B cell (primary cell): ENCODE measurements around the gene SORL1-AS1.

Experiments used
- ATAC-seq: fragments of 200-7000 bp; cut with Tn5 transposase; one replicate; pipeline ENCODE4 v1.10.0; 2021; ENCODE audit warnings: low read depth, mild to moderate bottlenecking, moderate number of reproducible peaks, moderate library complexity
- CTCF ChIA-PET: fragments of 350-600 bp; sonication (Branson Sonifier 250); formaldehyde crosslinking; loops from one replicate; lab custom pipeline; 2021; ENCODE audit warnings: antibody characterized with exemption, inconsistent platforms; lab: Charles Lee
- POLR2A ChIA-PET: fragments of 350-600 bp; sonication (Branson Sonifier 250); formaldehyde crosslinking; loops from one replicate; lab custom pipeline; 2021; ENCODE audit warnings: antibody characterized with exemption; lab: Charles Lee
- DNase-seq: peaks from one replicate; pipeline ENCODE4 v3.0.0; 2013
- H2AFZ ChIP-seq: 2 replicates; pipeline ENCODE4 v1.6.1; 2012; ENCODE audit warnings: mild to moderate bottlenecking, low read depth, low read length; ENCODE audit not compliant: insufficient read depth, poor library complexity, severe bottlenecking
- H3K27ac ChIP-seq, 2 donors: 1 replicate in 1 of 2; 2 replicates in 1 of 2; pipeline ENCODE4 v1.5.1; 2012 to 2013; ENCODE audit warnings: low read length in 2 of 2, mild to moderate bottlenecking in 2 of 2, moderate library complexity in 1 of 2
- H3K27me3 ChIP-seq, 4 experiments: fragments of 200-600 bp in 1 of 4; sonication (generic) in 1 of 4; replicated peaks in 1 of 4; 1 replicate in 2 of 4; 2 replicates in 2 of 4; pipeline versions ENCODE4 v1.6.1 to v1.7.0; 2013 to 2016; ENCODE audit warnings: low read length in 3 of 4, mild to moderate bottlenecking in 2 of 4, mixed read lengths in 1 of 4, moderate library complexity in 1 of 4; ENCODE audit not compliant: insufficient read depth in 4 of 4, control insufficient read depth in 3 of 4; ENCODE audit errors: control extremely low read depth in 1 of 4
- H3K36me3 ChIP-seq, 2 experiments: replicated peaks in 1 of 2; 1 replicate in 1 of 2; 2 replicates in 1 of 2; pipeline versions ENCODE4 v1.6.1 to v1.7.1; 2013; ENCODE audit warnings: low read length in 1 of 2; ENCODE audit not compliant: insufficient read depth in 2 of 2, control insufficient read depth in 1 of 2; ENCODE audit errors: control extremely low read depth in 1 of 2, extremely low read depth in 1 of 2
- H3K4me1 ChIP-seq, 2 donors: fragments of 200-600 bp in 1 of 2; sonication (generic) in 1 of 2; 1 replicate in 1 of 2; 2 replicates in 1 of 2; pipeline versions ENCODE4 v1.5.1 to v1.6.1; 2013 to 2017; ENCODE audit warnings: low read length in 2 of 2; ENCODE audit not compliant: control insufficient read depth in 2 of 2, insufficient read depth in 2 of 2
- H3K4me2 ChIP-seq: replicated peaks from 2 replicates; pipeline ENCODE3; 2012; ENCODE audit warnings: mild to moderate bottlenecking, low read depth, low read length; ENCODE audit not compliant: poor library complexity, severe bottlenecking
- H3K4me3 ChIP-seq, 5 experiments: fragments of 200-600 bp in 1 of 5; sonication (generic) in 1 of 5; 1 replicate in 3 of 5; 2 replicates in 2 of 5; pipeline versions ENCODE4 v1.5.1 to v1.7.0; 2011 to 2016; ENCODE audit warnings: low read length in 4 of 5, mild to moderate bottlenecking in 4 of 5, low read depth in 2 of 5, control low read depth in 1 of 5, moderate library complexity in 1 of 5; ENCODE audit not compliant: insufficient read depth in 1 of 5; ENCODE audit errors: control extremely low read depth in 1 of 5, extremely low read depth in 1 of 5
- H3K79me2 ChIP-seq: fragments of 200-600 bp; sonication (generic); one replicate; pipeline ENCODE4 v1.6.0; 2016; ENCODE audit warnings: low read length; ENCODE audit not compliant: control insufficient read depth, insufficient read depth
- H3K9ac ChIP-seq: fragments of 200-600 bp; sonication (generic); 2 replicates; pipeline ENCODE4 v1.6.1; 2017; ENCODE audit warnings: mild to moderate bottlenecking, low read length, moderate library complexity
- H3K9me3 ChIP-seq, 3 donors: one replicate each; pipeline versions ENCODE4 v1.6.1 to v1.7.1; 2013; ENCODE audit warnings: low read length in 2 of 3; ENCODE audit not compliant: control insufficient read depth in 2 of 3, insufficient read depth in 1 of 3; ENCODE audit errors: control extremely low read depth in 1 of 3
- H4K20me1 ChIP-seq: 2 replicates; pipeline ENCODE4 v1.6.0; 2012; ENCODE audit warnings: mild to moderate bottlenecking, low read length; ENCODE audit not compliant: insufficient read depth, control insufficient read depth, poor library complexity, severe bottlenecking
- H3K27ac Mint-ChIP-seq: one replicate; pipeline ENCODE4 v1.8.0; 2021; ENCODE audit warnings: mixed read lengths
- H3K27me3 Mint-ChIP-seq: one replicate; pipeline ENCODE4 v1.8.0; 2021; ENCODE audit warnings: mixed read lengths
- H3K4me1 Mint-ChIP-seq: one replicate; pipeline ENCODE4 v1.8.0; 2021; ENCODE audit warnings: mixed read lengths
- H3K4me3 Mint-ChIP-seq: one replicate; pipeline ENCODE4 v1.8.0; 2021; ENCODE audit warnings: mixed read lengths
- H3K9me3 Mint-ChIP-seq: one replicate; pipeline ENCODE4 v1.8.0; 2022; ENCODE audit warnings: mixed read lengths; ENCODE audit not compliant: insufficient read depth
- CTCF ChIP-seq: fragments of 200-600 bp; IDR thresholded peaks from one replicate; pipeline ENCODE4 v1.8.0; 2022; ENCODE audit warnings: antibody characterized with exemption, mild to moderate bottlenecking
- EZH2 ChIP-seq: IDR thresholded peaks from 2 replicates; pipeline ENCODE4 v1.6.1; 2012; ENCODE audit warnings: borderline replicate concordance, low read depth, mild to moderate bottlenecking, moderate library complexity, low read length; ENCODE audit not compliant: insufficient read depth, poor library complexity, severe bottlenecking
- intact Hi-C: fragments of 100-400 bp; cut with micrococcal nuclease; formaldehyde crosslinking; loops from one replicate; pipeline ENCODE4 v1.10.0; 2022

Gene SORL1-AS1

DNA sequence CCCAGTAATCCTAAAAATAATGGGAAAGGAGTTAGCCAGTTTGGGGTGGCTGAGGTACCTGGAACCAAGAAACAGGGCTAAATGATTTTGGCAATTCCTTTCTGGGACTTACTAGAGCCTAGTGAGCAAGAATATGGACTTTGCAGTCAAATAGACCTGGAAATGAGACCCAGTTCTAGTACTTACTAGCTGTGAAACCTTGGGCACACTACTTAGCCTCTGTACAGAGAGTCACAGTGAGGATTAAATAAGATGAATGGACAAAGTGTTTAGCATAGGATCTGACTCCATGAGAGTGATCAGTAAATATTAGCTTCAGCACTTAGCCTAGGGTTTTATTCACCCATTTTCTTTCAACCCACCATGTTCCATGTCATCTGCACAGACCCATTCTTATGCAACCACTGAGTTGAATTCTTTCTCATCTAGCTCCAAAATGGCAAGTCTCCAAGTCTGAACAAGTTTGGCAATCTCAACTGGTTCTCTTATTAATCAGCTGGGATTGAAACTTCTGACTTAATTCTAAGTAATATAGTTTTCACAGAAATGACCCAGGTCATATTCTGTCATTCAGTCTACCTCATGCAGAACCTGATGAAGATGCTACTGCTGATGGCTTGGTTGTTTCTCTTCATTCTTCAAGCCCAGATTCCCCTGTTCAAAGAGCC is 15.6 kb downstream of the SORL1-AS1 start:
- no peak overlapping the region for H3K4me3 ChIP-seq
- no peak for DNase-seq
- Mint-ChIP-seq H3K4me1 (peaks cover 25% of the 10 kb centered on the region), H3K27ac (no peak overlapping the region), H3K9me3 (no peaks in the 10 kb centered on the region), H3K4me3 (no peak overlapping the region), H3K27me3 (no peaks in the 10 kb centered on the region)
- intact Hi-C loops = no loop called here
- no peaks in the 10 kb centered on the region for H4K20me1 ChIP-seq
- H3K4me1 ChIP-seq = peaks cover 7 to 10% of the 10 kb centered on the region in 2 donors
- no peak for TF ChIP-seq CTCF
- no peak for TF ChIP-seq EZH2
- H3K36me3 ChIP-seq = no peaks in the 10 kb centered on the region
- no peaks in the 10 kb centered on the region for H3K9me3 ChIP-seq
- H3K9ac ChIP-seq = no peak overlapping the region
- H3K4me2 ChIP-seq = no peak overlapping the region
- no peak for ATAC-seq
- ChIA-PET POLR2A (no interaction called here), CTCF (interaction anchor here (1.1 kb wide), 1 partner anchor 12 kb away, joined by 3 read pairs; no protein-coding TSS in a partner anchor)
- no peaks in the 10 kb centered on the region for H3K79me2 ChIP-seq
- H2AFZ ChIP-seq = no peak overlapping the region
- no peaks in the 10 kb centered on the region for H3K27me3 ChIP-seq
- no peak overlapping the region for H3K27ac ChIP-seq
